ENCODE data around the gene IMPA2. TPM values are rescaled to one million over a fixed set of nuclear protein-coding genes. Genes with fewer than 3 reads are reported as not detected.
"Not testable (repeated sequence)": the region's sequence is repeated elsewhere in the genome, so short reads cannot be mapped to it uniquely, and the experiment has no call there.

Gene IMPA2
- total RNA-seq, 1 donor from 2014 or later: 53.4 TPM

GRCh38 chr18:11944252-11944651 lies 37.1 kb upstream of the IMPA2 start:
- no peaks in the 10 kb centered on the region for H3K36me3 Mint-ChIP-seq (ENCODE audit: insufficient read depth)
- H3K27ac Mint-ChIP-seq: no peak overlapping the region
- peaks cover 20% of the 10 kb centered on the region for H3K4me1 Mint-ChIP-seq (ENCODE audit: low read depth)
- H3K9me3 Mint-ChIP-seq (ENCODE audit: low read depth): no peaks in the 10 kb centered on the region
- TF ChIP-seq CTCF (IDR thresholded peaks at IDR 0.05; ENCODE audit: unreplicated experiment): no peak
- no peaks in the 10 kb centered on the region for H3K27me3 Mint-ChIP-seq
- no peak for DNase-seq (ENCODE audit: low spot score, unreplicated experiment)
- H3K4me3 Mint-ChIP-seq (ENCODE audit: low read depth): no peak overlapping the region

DNA sequence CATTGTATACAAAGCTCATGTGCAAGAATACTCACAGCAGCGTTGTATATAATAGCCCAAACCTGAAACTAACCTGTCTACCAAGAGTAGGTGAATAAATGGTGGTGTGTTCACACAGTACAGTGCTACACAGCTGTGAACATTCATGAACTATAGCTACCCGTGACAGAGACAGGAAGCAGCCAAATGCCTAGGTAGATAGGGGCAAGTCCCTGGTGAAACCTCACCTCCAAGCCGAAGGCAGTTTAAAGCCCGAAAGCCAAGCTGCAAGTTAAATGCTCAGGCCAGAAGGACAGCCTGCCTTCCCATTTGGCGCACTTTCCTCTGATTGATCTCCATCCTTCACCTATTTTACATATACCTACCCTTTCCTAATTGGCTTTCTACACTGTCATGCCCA lies 36.5 kb upstream of the IMPA2 start:
- no peak for DNase-seq (ENCODE audit: low spot score, unreplicated experiment)
- Mint-ChIP-seq H3K36me3 (ENCODE audit: insufficient read depth) (no peaks in the 10 kb centered on the region), H3K4me1 (ENCODE audit: low read depth) (peaks cover 22% of the 10 kb centered on the region), H3K27me3 (no peaks in the 10 kb centered on the region), H3K4me3 (ENCODE audit: low read depth) (no peak overlapping the region), H3K27ac (no peak overlapping the region), H3K9me3 (ENCODE audit: low read depth) (no peaks in the 10 kb centered on the region)
- no peak for TF ChIP-seq CTCF (IDR thresholded peaks at IDR 0.05; ENCODE audit: unreplicated experiment)

- not testable (repeated sequence) for H3K4me3 Mint-ChIP-seq (ENCODE audit: low read depth); DNase-seq (ENCODE audit: low spot score, unreplicated experiment); H3K9me3 Mint-ChIP-seq (ENCODE audit: low read depth); H3K36me3 Mint-ChIP-seq (ENCODE audit: insufficient read depth); H3K27me3 Mint-ChIP-seq
- Mint-ChIP-seq H3K27ac (peak overlapping the region; percentile 63), H3K4me1 (ENCODE audit: low read depth) (peaks cover 25% of the 10 kb centered on the region)
Measured at GRCh38 chr18:11945834-11946659, 35.3 kb upstream of the IMPA2 start.

DNA sequence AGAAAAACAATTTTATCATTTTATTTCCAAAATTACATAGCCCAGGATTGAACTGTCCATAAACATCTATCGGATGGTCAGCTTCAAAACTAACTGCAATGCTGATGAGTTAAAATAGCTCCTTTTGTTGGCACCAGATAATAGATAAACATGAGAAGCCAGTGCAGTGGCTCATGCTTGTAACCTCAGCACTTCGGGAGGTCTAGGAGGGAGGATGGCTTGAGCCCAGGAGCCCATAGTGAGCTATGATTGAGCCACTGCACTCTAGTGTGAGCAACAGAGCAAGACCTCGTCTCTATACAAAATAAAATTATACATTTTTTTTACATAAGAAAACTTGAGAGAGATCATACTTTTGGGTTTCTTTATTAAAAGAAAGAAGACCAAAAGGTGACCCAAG lies 34.6 kb upstream of the IMPA2 start:
- Mint-ChIP-seq H3K27me3 (no peaks in the 10 kb centered on the region), H3K4me3 (ENCODE audit: low read depth) (no peak overlapping the region), H3K4me1 (ENCODE audit: low read depth) (peaks cover 29% of the 10 kb centered on the region), H3K36me3 (ENCODE audit: insufficient read depth) (no peaks in the 10 kb centered on the region), H3K9me3 (ENCODE audit: low read depth) (no peaks in the 10 kb centered on the region), H3K27ac (peak overlapping the region; percentile 63)
- DNase-seq (ENCODE audit: low spot score, unreplicated experiment): no peak
- no peak for TF ChIP-seq CTCF (IDR thresholded peaks at IDR 0.05; ENCODE audit: unreplicated experiment)

- peaks cover 33% of the 10 kb centered on the region for H3K4me1 Mint-ChIP-seq (ENCODE audit: low read depth)
- H3K27ac Mint-ChIP-seq: peak overlapping the region; percentile 99
- DNase-seq (ENCODE audit: low spot score, unreplicated experiment): peak; percentile 53
- no peaks in the 10 kb centered on the region for H3K36me3 Mint-ChIP-seq (ENCODE audit: insufficient read depth)
- no peaks in the 10 kb centered on the region for H3K9me3 Mint-ChIP-seq (ENCODE audit: low read depth)
- peak overlapping the region; percentile 73 for H3K4me3 Mint-ChIP-seq (ENCODE audit: low read depth)
- H3K27me3 Mint-ChIP-seq: no peaks in the 10 kb centered on the region
- TF ChIP-seq CTCF (IDR thresholded peaks at IDR 0.05; ENCODE audit: unreplicated experiment): no peak
Measured at GRCh38 chr18:11947214-11948191, 33.8 kb upstream of the IMPA2 start.
